HepG2 (cell line): Measurements from ENCODE around the gene FNDC3B. TPM values are rescaled to one million over a fixed set of nuclear protein-coding genes. Genes with fewer than 3 reads are reported as not detected.

Source experiments
- ATAC-seq: fragments of 200-7000 bp; cut with Tn5 transposase; 3 replicates; pipeline ENCODE4 v1.9.1; 2020; ENCODE audit warnings: mild to moderate bottlenecking, moderate library complexity
- BruUV-seq: library from RNA; stranded (reverse); fragments of 400-500 nt; replicated peaks from 2 replicates; lab custom pipeline; 2021; lab: Mats Ljungman, UMichigan
- CTCF ChIA-PET: fragments of 300-600 bp; formaldehyde crosslinking; extraction: SDS; loops from one replicate; lab custom pipeline; 2021; ENCODE audit warnings: low total read pairs, inconsistent platforms, low intra/inter-chr PET ratio; lab: Yijun Ruan, JAX
- POLR2A ChIA-PET: fragments of 350-600 bp; sonication (Branson Sonifier 250); formaldehyde crosslinking; loops from one replicate; lab custom pipeline; 2020; ENCODE audit warnings: antibody characterized with exemption, inconsistent platforms; lab: Yijun Ruan, JAX
- DNase-seq: peaks from one replicate; pipeline ENCODE4 v3.0.0-alpha.2; 2015; ENCODE audit warnings: low spot score
- FAIRE-seq: peaks from 3 replicates; lab custom pipeline; 2011; peaks lifted over from hg19 to GRCh38; lab: Jason Lieb, UNC
- H2AFZ ChIP-seq: one replicate; pipeline ENCODE4 v1.6.1; 2011; ENCODE audit warnings: low read length, inconsistent platforms
- H3K27ac ChIP-seq: fragments of 300-600 bp; 3 replicates; pipeline ENCODE4 v1.8.0; 2011; ENCODE audit warnings: mixed run types, mild to moderate bottlenecking, mixed read lengths, low read length, inconsistent platforms; ENCODE audit not compliant: insufficient read depth; ENCODE audit errors: extremely low read length
- H3K27me3 ChIP-seq, 2 experiments: fragments of 200-600 bp in 1 of 2; 2 replicates in 1 of 2; 3 replicates in 1 of 2; pipeline versions ENCODE4 v1.6.0 to v1.8.0; 2011; ENCODE audit warnings: low read length in 2 of 2, mild to moderate bottlenecking in 2 of 2, moderate library complexity in 2 of 2, inconsistent platforms in 1 of 2; ENCODE audit not compliant: insufficient read depth in 2 of 2, control insufficient read depth in 1 of 2
- H3K36me3 ChIP-seq, 2 experiments: fragments of 200-600 bp in 1 of 2; replicated peaks in 1 of 2; 2 replicates in 1 of 2; 3 replicates in 1 of 2; pipeline versions ENCODE4 v1.5.1 to v1.8.0; 2011; ENCODE audit warnings: low read length in 2 of 2, inconsistent platforms in 1 of 2; ENCODE audit not compliant: insufficient read depth in 2 of 2, control insufficient read depth in 1 of 2
- H3K4me1 ChIP-seq: 2 replicates; pipeline ENCODE4 v1.5.1; 2012; ENCODE audit warnings: low read length, inconsistent platforms; ENCODE audit not compliant: insufficient read depth
- H3K4me2 ChIP-seq: 2 replicates; pipeline ENCODE4 v1.6.0; 2011; ENCODE audit warnings: low read depth, low read length, inconsistent platforms
- H3K4me3 ChIP-seq, 3 experiments: fragments of 200-600 bp in 1 of 3; sonication (generic), shearing (Covaris generic) in 1 of 3; replicated peaks in 1 of 3; 2 replicates each; pipeline ENCODE4 v1.5.1; 2011 to 2016; ENCODE audit warnings: low read length in 3 of 3, inconsistent platforms in 2 of 3, low read depth in 2 of 3, mild to moderate bottlenecking in 2 of 3, control low read depth in 1 of 3, mixed read lengths in 1 of 3; ENCODE audit not compliant: insufficient read depth in 1 of 3
- H3K79me2 ChIP-seq: one replicate; pipeline ENCODE4 v1.6.1; 2011; ENCODE audit warnings: low read length, inconsistent platforms; ENCODE audit not compliant: insufficient read depth
- H3K9ac ChIP-seq: 2 replicates; pipeline ENCODE4 v1.6.0; 2011; ENCODE audit warnings: mild to moderate bottlenecking, low read depth, low read length, inconsistent platforms; ENCODE audit not compliant: insufficient read depth
- H3K9me3 ChIP-seq: 2 replicates; pipeline ENCODE4 v1.5.1; 2012; ENCODE audit warnings: mild to moderate bottlenecking, low read length
- H4K20me1 ChIP-seq: 2 replicates; pipeline ENCODE4 v1.6.0; 2011; ENCODE audit warnings: inconsistent platforms, mild to moderate bottlenecking, low read length, moderate library complexity; ENCODE audit not compliant: insufficient read depth
- RBM22 ChIP-seq: fragments of 200-400 bp; formaldehyde crosslinking; optimal IDR thresholded peaks from 2 replicates; pipeline ENCODE3; 2017; ENCODE audit warnings: mild to moderate bottlenecking, low read length, moderate library complexity
- ZNF44 ChIP-seq: sonication (generic); formaldehyde crosslinking; IDR thresholded peaks from 2 replicates; pipeline ENCODE4 v1.5.1; 2020; ENCODE audit warnings: mild to moderate bottlenecking, missing genetic modification reagents
- WGBS: methylation state at CpG from one replicate; pipeline ENCODE4 v1.1.6; 2017; ENCODE audit warnings: low lambda C conversion rate; 5-methylcytosine and 5-hydroxymethylcytosine counted together
- in situ Hi-C: cut with HindIII; loops from 2 replicates; pipeline ENCODE4 v1.10.0; 2017; ENCODE audit warnings: low pct_unique_long_range_greater_than_20kb; ENCODE audit not compliant: extremely low pct_ligation_motif_present
- intact Hi-C: fragments of 100-400 bp; cut with micrococcal nuclease; formaldehyde crosslinking; loops from one replicate; pipeline ENCODE4 v1.10.0; 2022; ENCODE audit not compliant: unreplicated experiment
- polyA plus RNA-seq, 8 experiments: library from polyadenylated mRNA; depleted of rRNA in 3 of 8; stranded (reverse) in 7 of 8; unstranded in 1 of 8; fragments of >200 nt; fragmentation: Illumina TruSeq in 4 of 8; extraction: Trizol in 4 of 8; gene quantifications; 2 replicates each; pipeline versions ENCODE4 v1.2.1 to v1.2.3, GENCODE V29; 2011 to 2016; ENCODE audit warnings: low read depth in 4 of 8, missing spikeins in 1 of 8, mixed read lengths in 1 of 8; ENCODE audit not compliant: insufficient read depth in 1 of 8
- total RNA-seq, 5 experiments: library from RNA; depleted of rRNA; stranded (reverse); fragments of >200 nt; fragmentation: Illumina TruSeq; extraction: Trizol; gene quantifications; 2 replicates each; pipeline ENCODE4 v1.2.3, GENCODE V29; 2016; ENCODE audit warnings: low read depth in 1 of 5
- TF ChIP-seq, protein P1 (sequence below): sonication (generic); formaldehyde crosslinking; IDR thresholded peaks from 2 replicates; pipeline ENCODE4 v1.4.0; 2020; ENCODE audit warnings: mild to moderate bottlenecking, missing genetic modification reagents
- TF ChIP-seq, protein P2 (sequence below): sonication (generic); formaldehyde crosslinking; IDR thresholded peaks from 2 replicates; pipeline ENCODE4 v1.9.0; 2021; ENCODE audit warnings: missing genetic modification reagents, borderline replicate concordance
- TF ChIP-seq, protein P3 (sequence below): sonication (generic); formaldehyde crosslinking; IDR thresholded peaks from 2 replicates; pipeline ENCODE4 v1.4.0; 2020; ENCODE audit warnings: mild to moderate bottlenecking, missing genetic modification reagents

The FNDC3B gene
- total and polyA plus RNA-seq, 2 of the 13 experiments (the other 11 are each of a cell fraction or from before 2014, with no cell fraction given) = 74.8 to 103 TPM

DNA sequence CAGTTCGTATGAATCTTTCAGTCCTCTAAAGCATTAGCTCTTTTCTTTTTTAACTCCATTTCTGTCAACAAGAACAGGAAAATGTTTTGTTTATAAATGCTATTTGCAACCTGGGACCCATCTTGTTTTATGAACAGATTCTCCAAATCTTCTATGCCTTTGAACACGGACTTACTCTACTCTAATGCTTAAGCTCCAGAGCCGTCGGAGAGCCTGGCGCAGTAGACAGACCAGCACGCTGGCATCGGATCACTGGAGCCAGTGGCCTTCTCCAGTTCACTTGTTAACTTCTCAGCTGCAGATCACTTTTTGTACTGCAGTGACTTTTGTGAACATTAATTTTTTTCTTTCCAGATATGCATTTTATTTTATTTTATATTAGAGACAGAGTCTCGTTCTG lies 286.1 kb downstream of the FNDC3B start:
- no peak for FAIRE-seq
- POLR2A ChIA-PET = no interaction called here

More for the DNA sequence above, 286.1 kb downstream of the FNDC3B start:
- peaks cover 2% of the 10 kb centered on the region for H3K79me2 ChIP-seq
- no peak overlapping the region for H3K4me2 ChIP-seq
- no peak overlapping the region for H3K4me3 ChIP-seq
- no peak overlapping the region for H3K9ac ChIP-seq
- in situ Hi-C loops (no loop called here), intact Hi-C loops (no loop called here)
- CTCF ChIA-PET = no interaction called here
- peaks cover 67% of the 10 kb centered on the region for H4K20me1 ChIP-seq
- TF ChIP-seq, protein P1, sequence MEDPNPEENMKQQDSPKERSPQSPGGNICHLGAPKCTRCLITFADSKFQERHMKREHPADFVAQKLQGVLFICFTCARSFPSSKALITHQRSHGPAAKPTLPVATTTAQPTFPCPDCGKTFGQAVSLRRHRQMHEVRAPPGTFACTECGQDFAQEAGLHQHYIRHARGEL (CRISPR knock-in tag) = no peak
- TF ChIP-seq ZNF44 (CRISPR knock-in tag) (no peak), RBM22 (peak; percentile 87)
- TF ChIP-seq, protein P2, sequence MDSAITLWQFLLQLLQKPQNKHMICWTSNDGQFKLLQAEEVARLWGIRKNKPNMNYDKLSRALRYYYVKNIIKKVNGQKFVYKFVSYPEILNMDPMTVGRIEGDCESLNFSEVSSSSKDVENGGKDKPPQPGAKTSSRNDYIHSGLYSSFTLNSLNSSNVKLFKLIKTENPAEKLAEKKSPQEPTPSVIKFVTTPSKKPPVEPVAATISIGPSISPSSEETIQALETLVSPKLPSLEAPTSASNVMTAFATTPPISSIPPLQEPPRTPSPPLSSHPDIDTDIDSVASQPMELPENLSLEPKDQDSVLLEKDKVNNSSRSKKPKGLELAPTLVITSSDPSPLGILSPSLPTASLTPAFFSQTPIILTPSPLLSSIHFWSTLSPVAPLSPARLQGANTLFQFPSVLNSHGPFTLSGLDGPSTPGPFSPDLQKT (CRISPR knock-in tag) = no peak
- TF ChIP-seq, protein P3, sequence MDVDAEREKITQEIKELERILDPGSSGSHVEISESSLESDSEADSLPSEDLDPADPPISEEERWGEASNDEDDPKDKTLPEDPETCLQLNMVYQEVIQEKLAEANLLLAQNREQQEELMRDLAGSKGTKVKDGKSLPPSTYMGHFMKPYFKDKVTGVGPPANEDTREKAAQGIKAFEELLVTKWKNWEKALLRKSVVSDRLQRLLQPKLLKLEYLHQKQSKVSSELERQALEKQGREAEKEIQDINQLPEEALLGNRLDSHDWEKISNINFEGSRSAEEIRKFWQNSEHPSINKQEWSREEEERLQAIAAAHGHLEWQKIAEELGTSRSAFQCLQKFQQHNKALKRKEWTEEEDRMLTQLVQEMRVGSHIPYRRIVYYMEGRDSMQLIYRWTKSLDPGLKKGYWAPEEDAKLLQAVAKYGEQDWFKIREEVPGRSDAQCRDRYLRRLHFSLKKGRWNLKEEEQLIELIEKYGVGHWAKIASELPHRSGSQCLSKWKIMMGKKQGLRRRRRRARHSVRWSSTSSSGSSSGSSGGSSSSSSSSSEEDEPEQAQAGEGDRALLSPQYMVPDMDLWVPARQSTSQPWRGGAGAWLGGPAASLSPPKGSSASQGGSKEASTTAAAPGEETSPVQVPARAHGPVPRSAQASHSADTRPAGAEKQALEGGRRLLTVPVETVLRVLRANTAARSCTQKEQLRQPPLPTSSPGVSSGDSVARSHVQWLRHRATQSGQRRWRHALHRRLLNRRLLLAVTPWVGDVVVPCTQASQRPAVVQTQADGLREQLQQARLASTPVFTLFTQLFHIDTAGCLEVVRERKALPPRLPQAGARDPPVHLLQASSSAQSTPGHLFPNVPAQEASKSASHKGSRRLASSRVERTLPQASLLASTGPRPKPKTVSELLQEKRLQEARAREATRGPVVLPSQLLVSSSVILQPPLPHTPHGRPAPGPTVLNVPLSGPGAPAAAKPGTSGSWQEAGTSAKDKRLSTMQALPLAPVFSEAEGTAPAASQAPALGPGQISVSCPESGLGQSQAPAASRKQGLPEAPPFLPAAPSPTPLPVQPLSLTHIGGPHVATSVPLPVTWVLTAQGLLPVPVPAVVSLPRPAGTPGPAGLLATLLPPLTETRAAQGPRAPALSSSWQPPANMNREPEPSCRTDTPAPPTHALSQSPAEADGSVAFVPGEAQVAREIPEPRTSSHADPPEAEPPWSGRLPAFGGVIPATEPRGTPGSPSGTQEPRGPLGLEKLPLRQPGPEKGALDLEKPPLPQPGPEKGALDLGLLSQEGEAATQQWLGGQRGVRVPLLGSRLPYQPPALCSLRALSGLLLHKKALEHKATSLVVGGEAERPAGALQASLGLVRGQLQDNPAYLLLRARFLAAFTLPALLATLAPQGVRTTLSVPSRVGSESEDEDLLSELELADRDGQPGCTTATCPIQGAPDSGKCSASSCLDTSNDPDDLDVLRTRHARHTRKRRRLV = no peak
- no peak overlapping the region for H3K27ac ChIP-seq
- 0 out of 2 replicates have a peak, but pooled peaks cover 1% of the 10 kb centered on the region for H3K4me1 ChIP-seq
- no TSS peak for BruUV-seq
- no peaks in the 10 kb centered on the region for H3K9me3 ChIP-seq
- H3K36me3 ChIP-seq = peaks cover 37 to 92% of the 10 kb centered on the region in 2 experiments
- 97% methylated on average over 8 of the region's 8 CpGs for WGBS
- ATAC-seq (no peak), DNase-seq (no peak)
- H3K27me3 ChIP-seq = no peaks in the 10 kb centered on the region
- no peak overlapping the region for H2AFZ ChIP-seq
